Liver (tissue), 9 donors: ENCODE data around the gene RAPGEF2. TPM values are rescaled to one million over a fixed set of nuclear protein-coding genes. Genes with fewer than 3 reads are reported as not detected.
"Not testable (repeated sequence)": the region's sequence is repeated elsewhere in the genome, so short reads cannot be mapped to it uniquely, and the experiment has no call there.

Experiments used
- DNase-seq: peaks from one replicate; pipeline ENCODE4 v3.0.0-alpha.2; 2017; ENCODE audit warnings: low spot score
- H3K27ac ChIP-seq, 2 donors: one replicate each; pipeline ENCODE4 v1.7.0; 2013; ENCODE audit warnings: inconsistent platforms in 2 of 2, low read length in 2 of 2, control low read depth in 1 of 2, low read depth in 1 of 2, mild to moderate bottlenecking in 1 of 2
- H3K27me3 ChIP-seq, 4 donors: one replicate each; pipeline versions ENCODE4 v1.6.1 to v1.7.0; 2013; ENCODE audit warnings: low read length in 3 of 4, inconsistent platforms in 1 of 4, mild to moderate bottlenecking in 1 of 4, moderate library complexity in 1 of 4; ENCODE audit not compliant: control insufficient read depth in 4 of 4, insufficient read depth in 4 of 4
- H3K36me3 ChIP-seq, 4 donors: one replicate each; pipeline versions ENCODE4 v1.6.1 to v1.7.0; 2013; ENCODE audit warnings: low read length in 3 of 4, mild to moderate bottlenecking in 3 of 4, low read depth in 1 of 4, moderate library complexity in 1 of 4; ENCODE audit not compliant: control insufficient read depth in 4 of 4, insufficient read depth in 3 of 4
- H3K4me1 ChIP-seq, 4 donors: one replicate each; pipeline versions ENCODE4 v1.6.1 to v1.7.0; 2013; ENCODE audit warnings: low read length in 3 of 4, mild to moderate bottlenecking in 3 of 4, moderate library complexity in 1 of 4; ENCODE audit not compliant: control insufficient read depth in 4 of 4, insufficient read depth in 4 of 4
- H3K4me3 ChIP-seq, 3 donors: one replicate each; pipeline versions ENCODE4 v1.6.1 to v1.7.0; 2013; ENCODE audit warnings: low read length in 3 of 3, control low read depth in 1 of 3, low read depth in 1 of 3, mild to moderate bottlenecking in 1 of 3
- H3K9ac ChIP-seq, 2 donors: one replicate each; pipeline ENCODE4 v1.7.0; 2013; ENCODE audit warnings: low read length in 2 of 2, mild to moderate bottlenecking in 2 of 2, moderate library complexity in 2 of 2, control low read depth in 1 of 2, low read depth in 1 of 2
- H3K9me3 ChIP-seq, 4 donors: one replicate each; pipeline versions ENCODE4 v1.6.1 to v1.7.0; 2013; ENCODE audit warnings: low read length in 3 of 4; ENCODE audit not compliant: control insufficient read depth in 4 of 4
- CTCF ChIP-seq: fragments of 150-350 bp; IDR thresholded peaks from 2 replicates; pipeline ENCODE4 v1.5.1; 2017; ENCODE audit warnings: improper control_type of control experiment, low read depth, low read length; ENCODE audit not compliant: missing input control
- EGR1 ChIP-seq, 2 donors: IDR thresholded peaks; 2 replicates each; pipeline ENCODE4 v1.6.1; 2016 to 2018; ENCODE audit warnings: antibody characterized with exemption in 2 of 2, low read depth in 2 of 2
- FOXA1 ChIP-seq: IDR thresholded peaks from 2 replicates; pipeline ENCODE4 v1.6.1; 2016; ENCODE audit warnings: antibody characterized with exemption
- FOXA2 ChIP-seq: IDR thresholded peaks from 2 replicates; pipeline ENCODE4 v1.6.1; 2016; ENCODE audit warnings: antibody characterized with exemption
- GABPA ChIP-seq, 2 donors: IDR thresholded peaks in 1 of 2; conservative IDR thresholded peaks in 1 of 2; 2 replicates each; pipeline ENCODE4 v1.6.1; 2016; ENCODE audit warnings: antibody characterized with exemption in 2 of 2, mild to moderate bottlenecking in 1 of 2, moderate library complexity in 1 of 2
- HNF4A ChIP-seq, 2 donors: conservative IDR thresholded peaks; 2 replicates each; pipeline ENCODE4 v1.6.1; 2016; ENCODE audit warnings: antibody characterized with exemption in 2 of 2, mild to moderate bottlenecking in 2 of 2
- HNF4G ChIP-seq: IDR thresholded peaks from 2 replicates; pipeline ENCODE4 v1.6.1; 2016; ENCODE audit warnings: antibody characterized with exemption
- JUND ChIP-seq, 2 donors: IDR thresholded peaks; 2 replicates each; pipeline ENCODE4 v1.6.1; 2016; ENCODE audit warnings: antibody characterized with exemption in 2 of 2
- MAX ChIP-seq: IDR thresholded peaks from 2 replicates; pipeline ENCODE4 v1.6.1; 2016; ENCODE audit warnings: antibody characterized with exemption
- NR2F2 ChIP-seq: IDR thresholded peaks from 2 replicates; pipeline ENCODE4 v1.6.1; 2016; ENCODE audit warnings: antibody characterized with exemption
- RAD21 ChIP-seq, 2 donors: IDR thresholded peaks; 2 replicates each; pipeline ENCODE4 v1.6.1; 2016; ENCODE audit warnings: antibody characterized with exemption in 2 of 2, mild to moderate bottlenecking in 2 of 2
- REST ChIP-seq: IDR thresholded peaks from 2 replicates; pipeline ENCODE4 v1.6.1; 2016; ENCODE audit warnings: antibody characterized with exemption, mild to moderate bottlenecking
- RXRA ChIP-seq, 2 donors: IDR thresholded peaks; 2 replicates each; pipeline ENCODE4 v1.6.1; 2017 to 2018; ENCODE audit warnings: antibody characterized with exemption in 2 of 2, mild to moderate bottlenecking in 1 of 2
- SP1 ChIP-seq: IDR thresholded peaks from 2 replicates; pipeline ENCODE4 v1.6.1; 2018; ENCODE audit warnings: antibody characterized with exemption, mild to moderate bottlenecking
- TAF1 ChIP-seq: conservative IDR thresholded peaks from 2 replicates; pipeline ENCODE4 v1.6.1; 2016; ENCODE audit warnings: antibody characterized with exemption, mild to moderate bottlenecking
- YY1 ChIP-seq: IDR thresholded peaks from 2 replicates; pipeline ENCODE4 v1.6.1; 2016; ENCODE audit warnings: antibody characterized with exemption, mild to moderate bottlenecking
- ZBTB33 ChIP-seq: IDR thresholded peaks from 2 replicates; pipeline ENCODE4 v1.6.1; 2016; ENCODE audit warnings: antibody characterized with exemption
- WGBS: extraction: QIAGEN DNeasy Blood & Tissue Kit; methylation state at CpG from one replicate; pipeline ENCODE4 v1.1.7; 2013; 5-methylcytosine and 5-hydroxymethylcytosine counted together
- polyA plus RNA-seq, 2 donors: library from polyadenylated mRNA; stranded (reverse) in 1 of 2; unstranded in 1 of 2; fragments of 200-250 nt in 1 of 2; fragments of >200 nt in 1 of 2; fragmentation: Nextera tagmentation in 1 of 2; extraction: Ambion mirVana in 1 of 2; gene quantifications; one replicate each; pipeline versions ENCODE4 v1.2.1 to v1.2.3, GENCODE V29; 2013 to 2015
- total RNA-seq, 2 donors: library from RNA; depleted of rRNA; stranded (reverse); fragments of >200 nt; gene quantifications; one replicate each; pipeline ENCODE4 v1.2.3, GENCODE V29; 2014
- TF ChIP-seq, protein P1 (sequence below): IDR thresholded peaks from 2 replicates; pipeline ENCODE4 v1.6.1; 2016; ENCODE audit warnings: antibody characterized with exemption
- donor health status: healthy.
- donor health status: healthy.
- donor health status: healthy.
- donor health status: healthy.
- donor health status: healthy.

RAPGEF2 gene
- total and polyA plus RNA-seq, 4 donors, result 7.3 to 90.4 (median 32.2) TPM

GRCh38 chr4:159075531-159075932, 27.3 kb upstream of the RAPGEF2 start:
- WGBS, result 59% methylated on average over 3 of the region's 3 CpGs
- no peak overlapping the region for H3K27ac ChIP-seq
- H3K27me3 ChIP-seq, result no peaks in the 10 kb centered on the region
- no peak for DNase-seq
- TF ChIP-seq MAX, result no peak
- TF ChIP-seq ZBTB33, result no peak
- TF ChIP-seq, protein P1, sequence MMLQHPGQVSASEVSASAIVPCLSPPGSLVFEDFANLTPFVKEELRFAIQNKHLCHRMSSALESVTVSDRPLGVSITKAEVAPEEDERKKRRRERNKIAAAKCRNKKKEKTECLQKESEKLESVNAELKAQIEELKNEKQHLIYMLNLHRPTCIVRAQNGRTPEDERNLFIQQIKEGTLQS, result no peak
- TF ChIP-seq CTCF, result no peak
- TF ChIP-seq HNF4A (conservative IDR thresholded peaks at IDR 0.05), result no peak
- no peak for TF ChIP-seq FOXA2
- no peak for TF ChIP-seq SP1
- no peak for TF ChIP-seq JUND (IDR thresholded peaks at IDR 0.05)
- no peak for TF ChIP-seq RAD21 (IDR thresholded peaks at IDR 0.05)
- TF ChIP-seq REST, result no peak
- no peak for TF ChIP-seq HNF4G
- no peak for TF ChIP-seq EGR1 (IDR thresholded peaks at IDR 0.05; ENCODE audit: low read depth in 2 of 2)
- TF ChIP-seq FOXA1, result no peak
- no peak for TF ChIP-seq NR2F2
- no peak for TF ChIP-seq GABPA (IDR thresholded peaks at IDR 0.05 in 1 of 2, conservative IDR thresholded peaks at IDR 0.05 in 1 of 2)
- TF ChIP-seq RXRA (IDR thresholded peaks at IDR 0.05), result no peak
- TF ChIP-seq TAF1, result no peak
- TF ChIP-seq YY1, result no peak
- H3K9ac ChIP-seq, result no peak overlapping the region
- no peaks in the 10 kb centered on the region for H3K36me3 ChIP-seq
- no peak overlapping the region for H3K4me3 ChIP-seq
- H3K9me3 ChIP-seq, result no peaks in the 10 kb centered on the region
- H3K4me1 ChIP-seq, result no peaks in the 10 kb centered on the region

DNA sequence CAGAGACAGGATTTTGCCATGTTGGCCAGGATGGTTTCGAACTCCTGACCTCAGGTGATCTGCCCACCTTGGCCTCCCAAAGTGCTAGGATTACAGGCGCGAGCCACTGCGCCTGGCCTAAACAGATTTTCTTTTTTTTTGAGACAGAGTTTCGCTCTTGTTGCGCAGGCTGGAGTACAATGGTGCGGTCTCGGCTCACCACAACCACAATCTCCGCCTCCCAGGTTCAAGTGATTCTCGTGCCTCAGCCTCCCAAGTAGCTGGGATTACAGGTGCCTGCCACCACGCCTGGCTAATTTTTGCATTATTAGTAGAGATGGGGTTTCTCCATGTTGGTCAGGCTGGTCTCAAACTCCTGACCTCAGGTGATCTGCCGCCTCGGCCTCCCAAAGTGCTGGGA, 25.9 kb upstream of the RAPGEF2 start:
- not testable (repeated sequence) for H3K27ac ChIP-seq, H3K4me3 ChIP-seq, H3K36me3 ChIP-seq, H3K4me1 ChIP-seq, H3K9me3 ChIP-seq, DNase-seq, H3K9ac ChIP-seq, H3K27me3 ChIP-seq
- WGBS, result 95% methylated on average over 13 of the region's 13 CpGs
